HepG2 (cell line): ENCODE measurements around the gene ASTN2. TPM values are rescaled to one million over a fixed set of nuclear protein-coding genes. Genes with fewer than 3 reads are reported as not detected.

Experiments
- EEA1 ChIP-seq: sonication (generic); formaldehyde crosslinking; IDR thresholded peaks from 2 replicates; pipeline ENCODE4 v1.5.1; 2020; ENCODE audit warnings: mild to moderate bottlenecking, missing genetic modification reagents, borderline replicate concordance
- EED ChIP-seq: sonication (generic); formaldehyde crosslinking; IDR thresholded peaks from 2 replicates; pipeline ENCODE4 v1.5.0; 2020; ENCODE audit warnings: mild to moderate bottlenecking, missing genetic modification reagents
- FOXA3 ChIP-seq: IDR thresholded peaks from 2 replicates; pipeline ENCODE4 v1.6.1; 2016; ENCODE audit warnings: missing genetic modification reagents, missing compliant biosample characterization
- HMGA1 ChIP-seq: sonication (generic); formaldehyde crosslinking; conservative IDR thresholded peaks from 2 replicates; pipeline ENCODE4 v1.4.0; 2020; ENCODE audit warnings: missing genetic modification reagents
- HMGXB3 ChIP-seq: sonication (generic); formaldehyde crosslinking; IDR thresholded peaks from 2 replicates; pipeline ENCODE4 v1.4.0; 2020; ENCODE audit warnings: missing genetic modification reagents, borderline replicate concordance
- KMT2A ChIP-seq: sonication (generic); formaldehyde crosslinking; IDR thresholded peaks from 2 replicates; pipeline ENCODE4 v1.4.0; 2020; ENCODE audit warnings: missing genetic modification reagents
- RFXANK ChIP-seq: IDR thresholded peaks from 2 replicates; pipeline ENCODE4 v1.6.1; 2016
- SMARCC2 ChIP-seq: fragments of 450-650 bp; IDR thresholded peaks from 2 replicates; pipeline ENCODE4 v1.6.1; 2017; ENCODE audit warnings: antibody characterized with exemption, mild to moderate bottlenecking
- ZNF101 ChIP-seq: sonication (generic); formaldehyde crosslinking; IDR thresholded peaks from 2 replicates; pipeline ENCODE4 v1.4.0; 2020; ENCODE audit warnings: mild to moderate bottlenecking, low read depth, missing genetic modification reagents, borderline replicate concordance
- ZNF33B ChIP-seq: sonication (generic); formaldehyde crosslinking; IDR thresholded peaks from 2 replicates; pipeline ENCODE4 v1.5.1; 2020; ENCODE audit warnings: mild to moderate bottlenecking, missing genetic modification reagents
- ZNF687 ChIP-seq: sonication (generic); formaldehyde crosslinking; IDR thresholded peaks from 2 replicates; pipeline ENCODE4 v1.5.1; 2020; ENCODE audit warnings: mild to moderate bottlenecking, missing genetic modification reagents, moderate library complexity
- ZNF703 ChIP-seq: sonication (generic); formaldehyde crosslinking; IDR thresholded peaks from 2 replicates; pipeline ENCODE4 v1.5.1; 2020; ENCODE audit warnings: missing genetic modification reagents, mild to moderate bottlenecking, moderate library complexity, borderline replicate concordance
- polyA plus RNA-seq, 8 experiments: library from polyadenylated mRNA; depleted of rRNA in 3 of 8; stranded (reverse) in 7 of 8; unstranded in 1 of 8; fragments of >200 nt; fragmentation: Illumina TruSeq in 4 of 8; extraction: Trizol in 4 of 8; gene quantifications; 2 replicates each; pipeline versions ENCODE4 v1.2.1 to v1.2.3, GENCODE V29; 2011 to 2016; ENCODE audit warnings: low read depth in 4 of 8, missing spikeins in 1 of 8, mixed read lengths in 1 of 8; ENCODE audit not compliant: insufficient read depth in 1 of 8
- total RNA-seq, 5 experiments: library from RNA; depleted of rRNA; stranded (reverse); fragments of >200 nt; fragmentation: Illumina TruSeq; extraction: Trizol; gene quantifications; 2 replicates each; pipeline ENCODE4 v1.2.3, GENCODE V29; 2016; ENCODE audit warnings: low read depth in 1 of 5

Gene ASTN2
- total and polyA plus RNA-seq, 2 of the 13 experiments (the other 11 are each of a cell fraction or from before 2014, with no cell fraction given), result 5.2 to 13.5 TPM

DNA sequence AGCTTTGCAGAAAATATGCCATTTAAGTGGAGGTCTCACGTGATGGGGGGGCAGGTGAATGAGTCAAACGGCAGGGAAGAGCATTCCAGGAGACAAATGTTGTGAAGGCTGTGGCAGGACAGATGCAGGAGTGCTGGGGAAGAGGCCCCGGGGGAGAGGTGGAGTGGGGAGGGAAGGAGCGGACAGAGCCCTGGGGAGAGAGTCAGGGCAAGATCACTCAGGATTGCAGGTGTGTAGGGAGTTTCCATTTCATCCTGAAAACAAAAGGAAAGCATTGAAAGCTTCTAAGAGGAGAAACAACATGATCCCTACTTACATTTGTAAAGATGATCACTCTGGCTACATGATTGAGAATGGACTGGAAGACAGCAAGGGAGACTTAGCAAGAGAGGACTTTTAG is 323.3 kb downstream of the ASTN2 start (continued):
- no peak for TF ChIP-seq ZNF687
- TF ChIP-seq ZNF33B (CRISPR knock-in tag), result no peak
- TF ChIP-seq HMGA1 (CRISPR knock-in tag), result no peak
- no peak for TF ChIP-seq EED (CRISPR knock-in tag)
- TF ChIP-seq HMGXB3, result no peak
- no peak for TF ChIP-seq FOXA3
- TF ChIP-seq SMARCC2, result no peak
- no peak for TF ChIP-seq ZNF101
- no peak for TF ChIP-seq KMT2A
- TF ChIP-seq RFXANK (CRISPR knock-in tag), result no peak
- TF ChIP-seq EEA1 (CRISPR knock-in tag), result no peak
- no peak for TF ChIP-seq ZNF703 (CRISPR knock-in tag)
